ENCODE measurements around the gene AHNAK2. TPM values are rescaled to one million over a fixed set of nuclear protein-coding genes. Genes with fewer than 3 reads are reported as not detected.
"Not testable (repeated sequence)": the region's sequence is repeated elsewhere in the genome, so short reads cannot be mapped to it uniquely, and the experiment has no call there.

Gene AHNAK2
- total and polyA plus RNA-seq, 9 donors, result 0.94 to 24.6 (median 3.9) TPM

DNA sequence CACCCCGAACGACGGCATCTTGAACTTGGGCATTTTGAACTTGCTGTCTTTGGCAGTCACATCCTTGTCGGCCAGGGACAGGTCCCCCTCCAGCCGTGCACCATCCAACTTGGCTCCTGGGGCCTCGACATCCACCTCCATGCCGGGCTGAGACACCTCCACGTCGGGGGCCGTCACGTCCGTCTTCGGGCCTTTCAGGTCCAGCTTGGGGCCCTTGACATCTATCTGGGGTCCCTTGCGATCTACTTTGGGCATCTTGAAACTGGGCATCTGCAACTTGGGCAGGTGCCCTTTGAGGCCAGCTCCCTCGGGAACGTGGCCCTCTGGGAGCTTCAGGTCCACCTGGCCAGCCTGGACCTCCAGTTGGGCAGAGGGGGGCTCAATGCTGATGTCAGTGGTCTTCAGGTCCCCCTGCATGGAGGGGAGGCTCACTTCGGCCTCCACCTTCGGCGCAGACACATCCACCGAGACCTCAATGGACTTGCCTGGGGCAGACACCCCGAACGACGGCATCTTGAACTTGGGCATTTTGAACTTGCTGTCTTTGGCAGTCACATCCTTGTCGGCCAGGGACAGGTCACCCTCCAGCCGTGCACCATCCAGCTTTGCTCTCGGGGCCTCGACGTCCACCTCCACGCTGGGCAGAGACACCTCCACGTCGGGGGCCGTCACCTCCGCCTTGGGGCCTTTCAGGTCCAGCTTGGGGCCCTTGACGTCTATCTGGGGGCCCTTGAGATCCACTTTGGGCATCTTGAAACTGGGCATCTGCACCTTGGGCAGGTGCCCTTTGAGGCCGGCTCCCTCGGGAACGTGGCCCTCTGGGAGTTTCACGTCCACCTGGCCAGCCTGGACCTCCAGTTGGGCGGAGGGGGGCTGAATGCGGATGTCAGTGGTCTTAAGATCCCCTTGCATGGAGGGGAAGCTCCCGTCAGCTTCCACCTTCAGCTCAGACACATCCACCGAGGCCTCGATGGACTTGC lies 31.9 kb downstream of the AHNAK2 start:
- H3K4me1 ChIP-seq (ENCODE audit: insufficient read depth); H3K36me3 ChIP-seq; intact Hi-C loops (cut with DNase I); H3K27me3 ChIP-seq; H3K9me3 ChIP-seq; H3K4me3 ChIP-seq; H3K27ac ChIP-seq: not testable (repeated sequence)
- 86 to 92% (median 91%) methylated on average over 40 to 43 of the region's 43 CpGs for WGBS, 3 donors
- DNase-seq, result peak in 2 of 5 donors; percentile 7 to 19

DNA sequence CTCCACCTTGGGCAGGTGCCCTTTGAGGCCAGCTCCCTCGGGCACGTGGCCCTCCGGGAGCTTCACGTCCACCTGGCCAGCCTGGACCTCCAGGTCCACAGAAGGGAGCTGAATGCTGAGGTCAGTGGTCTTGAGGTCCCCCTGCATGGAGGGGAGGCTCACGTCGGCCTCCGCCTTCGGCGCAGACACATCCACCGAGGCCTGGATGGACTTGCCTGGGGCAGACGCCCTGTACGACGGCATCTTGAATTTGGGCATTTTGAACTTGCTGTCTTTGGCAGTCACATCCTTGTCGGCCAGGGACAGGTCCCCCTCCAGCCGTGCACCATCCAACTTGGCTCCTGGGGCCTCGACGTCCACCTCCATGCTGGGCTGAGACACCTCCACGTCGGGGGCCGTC lies 32.9 kb downstream of the AHNAK2 start:
- H3K36me3 ChIP-seq; H3K27me3 ChIP-seq; intact Hi-C loops (cut with DNase I); H3K27ac ChIP-seq; H3K4me3 ChIP-seq; H3K4me1 ChIP-seq (ENCODE audit: insufficient read depth); H3K9me3 ChIP-seq: not testable (repeated sequence)
- peak in 2 of 5 donors; percentile 10 to 25 for DNase-seq
- 89 to 91% (median 90%) methylated on average over 19 to 20 of the region's 20 CpGs for WGBS, 3 donors

GRCh38 chr14:104944436-104945205 lies 33.6 kb downstream of the AHNAK2 start:
- H3K4me3 ChIP-seq; H3K4me1 ChIP-seq (ENCODE audit: insufficient read depth); H3K36me3 ChIP-seq; intact Hi-C loops (cut with DNase I); H3K9me3 ChIP-seq; H3K27ac ChIP-seq; H3K27me3 ChIP-seq: not testable (repeated sequence)
- 91 to 95% (median 92%) methylated on average over 29 of the region's 29 CpGs for WGBS, 3 donors
- peak in 1 of 5 donors; percentile 11 for DNase-seq

DNA sequence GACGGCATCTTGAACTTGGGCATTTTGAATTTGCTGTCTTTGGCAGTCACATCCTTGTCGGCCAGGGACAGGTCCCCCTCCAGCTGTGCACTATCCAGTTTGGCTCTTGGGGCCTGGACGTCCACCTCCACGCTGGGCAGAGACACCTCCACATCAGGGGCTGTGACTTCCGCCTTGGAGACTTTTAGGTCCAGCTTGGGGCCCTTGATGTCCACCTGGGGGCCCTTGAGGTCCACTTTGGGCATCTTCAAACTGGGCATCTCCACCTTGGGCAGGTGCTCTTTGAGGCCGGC lies 34.2 kb downstream of the AHNAK2 start:
- H3K9me3 ChIP-seq; intact Hi-C loops (cut with DNase I); H3K27me3 ChIP-seq; H3K36me3 ChIP-seq; H3K4me1 ChIP-seq (ENCODE audit: insufficient read depth); H3K27ac ChIP-seq; H3K4me3 ChIP-seq: not testable (repeated sequence)
- peak in 2 of 5 donors; percentile 7 to 10 for DNase-seq
- 77 to 89% (median 85%) methylated on average over 6 of the region's 6 CpGs for WGBS, 3 donors

- H3K36me3 ChIP-seq; H3K9me3 ChIP-seq; H3K27ac ChIP-seq; H3K4me1 ChIP-seq (ENCODE audit: insufficient read depth); intact Hi-C loops (cut with DNase I); H3K4me3 ChIP-seq; H3K27me3 ChIP-seq: not testable (repeated sequence)
- DNase-seq, result peak in 2 of 5 donors; percentile 11 to 28
- WGBS, 3 donors, result 86 to 90% (median 90%) methylated on average over 24 to 29 of the region's 29 CpGs
Measured at GRCh38 chr14:104943216-104944015, 34.8 kb downstream of the AHNAK2 start.

GRCh38 chr14:104942586-104942985 lies 35.6 kb downstream of the AHNAK2 start:
- Histone ChIP-seq H3K36me3 (no peaks in the 10 kb centered on the region), H3K4me1 (ENCODE audit: insufficient read depth) (no peaks in the 10 kb centered on the region), H3K4me3 (no peak overlapping the region), H3K27ac (no peak overlapping the region), H3K27me3 (no peaks in the 10 kb centered on the region), H3K9me3 (no peaks in the 10 kb centered on the region)
- intact Hi-C loops (cut with DNase I), result no loop called here
- no peak for TF ChIP-seq POLR2A (IDR thresholded peaks at IDR 0.05)
- TF ChIP-seq CTCF (IDR thresholded peaks at IDR 0.05), result no peak
- TF ChIP-seq EP300 (IDR thresholded peaks at IDR 0.05), result no peak
- DNase-seq, result peak in 2 of 5 donors; percentile 11 to 28
- WGBS, 3 donors, result 89 to 95% (median 92%) methylated on average over 16 of the region's 16 CpGs

All from ovary (tissue), 9 donors.